ENCODE results near the gene CKMT1B. TPM values are rescaled to one million over a fixed set of nuclear protein-coding genes. Genes with fewer than 3 reads are reported as not detected.
A peak's percentile ranks its signal among the peaks of the same experiment; 100 is the strongest.
"Not testable (repeated sequence)": the region's sequence is repeated elsewhere in the genome, so short reads cannot be mapped to it uniquely, and the experiment has no call there.

The CKMT1B gene
- total RNA-seq: under 1 TPM in 1 of 3 donors, not detected in 2; 0.48 TPM

DNA sequence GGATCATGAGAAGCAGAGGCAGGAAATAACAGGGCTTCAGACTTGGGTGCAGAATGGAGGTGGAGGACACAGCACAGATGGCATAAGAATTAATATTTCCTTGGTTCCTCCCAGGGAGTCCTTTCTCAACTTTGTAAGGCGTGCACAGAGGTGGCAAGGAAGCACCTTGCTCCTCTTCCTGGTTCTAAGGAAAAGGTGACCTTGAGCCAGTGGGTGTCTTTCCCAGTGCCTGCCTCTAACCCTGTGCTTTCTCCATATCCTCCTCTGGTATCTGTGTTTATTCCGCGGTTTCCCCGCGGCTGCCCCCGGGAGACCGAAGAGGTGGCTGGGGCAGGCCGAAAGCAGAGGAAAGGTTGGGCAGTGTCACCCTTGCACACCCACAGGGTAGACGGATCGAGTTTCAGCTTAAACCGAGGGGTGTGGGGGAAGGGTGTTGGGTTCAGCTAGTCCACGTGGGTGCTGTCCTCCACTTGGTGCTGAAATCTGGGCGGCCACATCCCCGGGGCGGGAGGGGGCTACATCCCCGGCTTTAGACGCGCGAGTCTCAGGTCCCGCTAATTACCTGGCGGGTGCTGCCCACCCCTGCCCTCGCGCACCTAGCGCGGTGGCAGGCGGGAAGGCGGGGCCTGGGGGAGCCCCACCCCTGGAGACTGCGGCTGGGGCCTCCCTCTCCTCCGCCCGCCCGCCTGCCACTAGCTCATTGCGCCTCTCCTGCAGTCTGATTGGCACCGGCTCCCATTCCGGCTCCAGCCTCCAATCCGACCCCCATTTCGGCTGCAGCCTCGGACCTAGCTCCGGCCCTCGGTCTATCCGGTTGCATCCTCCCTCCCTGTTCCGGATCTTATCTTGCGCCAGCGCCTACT, at the start of gene CKMT1B:
CKMT1B (plus strand) TSS at position 700 of the 863 bp plus-strand sequence. CDS start 192 bp downstream, outside the sequence.
- H3K4me3 Mint-ChIP-seq; H3K36me3 Mint-ChIP-seq (ENCODE audit: insufficient read depth); DNase-seq; H3K9me3 Mint-ChIP-seq; H3K4me1 Mint-ChIP-seq (ENCODE audit: low read depth): not testable (repeated sequence)
- peak; percentile 51 for ATAC-seq
- H3K27me3 Mint-ChIP-seq (ENCODE audit: low read depth): peaks cover 14% of the 10 kb centered on the region

DNA sequence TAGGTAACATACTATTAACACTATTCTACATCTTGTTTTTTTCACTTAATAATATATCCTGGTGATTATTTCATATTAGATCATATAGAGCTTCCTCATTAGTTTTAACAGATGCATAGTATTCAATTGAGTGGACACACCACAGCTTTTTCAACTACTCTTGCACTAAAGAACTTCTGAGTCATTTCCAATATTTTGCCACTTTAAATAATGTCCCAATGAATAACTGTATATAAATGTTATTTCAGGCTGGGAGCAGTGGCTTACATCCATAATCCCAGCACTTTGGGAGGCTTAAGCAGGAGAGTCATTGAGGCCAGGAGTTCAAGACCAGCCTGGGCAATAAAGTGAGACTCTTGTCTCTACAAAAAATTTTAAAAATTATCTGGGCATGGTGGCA, 49.6 kb upstream of the CKMT1B start:
- no peak for ATAC-seq
- Mint-ChIP-seq H3K4me1 (ENCODE audit: low read depth) (peaks cover 3% of the 10 kb centered on the region), H3K4me3 (no peak overlapping the region), H3K9me3 (no peaks in the 10 kb centered on the region), H3K36me3 (ENCODE audit: insufficient read depth) (peaks cover 4% of the 10 kb centered on the region), H3K27me3 (ENCODE audit: low read depth) (no peaks in the 10 kb centered on the region)
- DNase-seq: no peak

DNA sequence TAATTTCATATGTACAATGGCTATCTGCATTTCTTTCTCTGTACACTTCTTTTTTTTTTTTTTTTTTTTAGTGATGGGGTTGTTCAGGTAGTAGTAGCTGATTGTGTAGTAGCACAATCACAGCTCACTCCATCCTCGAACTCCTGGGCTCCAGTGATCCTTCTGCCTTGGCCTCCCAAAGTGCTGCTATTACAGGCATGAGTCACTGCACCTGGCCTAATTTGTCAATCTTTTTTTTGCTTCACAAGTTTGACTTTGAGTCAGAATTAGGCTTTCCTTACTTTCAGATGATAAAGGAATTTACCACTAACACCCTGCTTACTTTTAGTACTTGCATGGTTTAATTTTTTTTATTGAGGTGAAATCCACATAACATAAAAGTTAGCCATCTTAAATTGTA, 48.4 kb upstream of the CKMT1B start:
- DNase-seq: no peak
- Mint-ChIP-seq H3K4me3 (no peak overlapping the region), H3K27me3 (ENCODE audit: low read depth) (no peaks in the 10 kb centered on the region), H3K36me3 (ENCODE audit: insufficient read depth) (peaks cover 5% of the 10 kb centered on the region), H3K9me3 (no peaks in the 10 kb centered on the region), H3K4me1 (ENCODE audit: low read depth) (peaks cover 3% of the 10 kb centered on the region)
- ATAC-seq: no peak

DNA sequence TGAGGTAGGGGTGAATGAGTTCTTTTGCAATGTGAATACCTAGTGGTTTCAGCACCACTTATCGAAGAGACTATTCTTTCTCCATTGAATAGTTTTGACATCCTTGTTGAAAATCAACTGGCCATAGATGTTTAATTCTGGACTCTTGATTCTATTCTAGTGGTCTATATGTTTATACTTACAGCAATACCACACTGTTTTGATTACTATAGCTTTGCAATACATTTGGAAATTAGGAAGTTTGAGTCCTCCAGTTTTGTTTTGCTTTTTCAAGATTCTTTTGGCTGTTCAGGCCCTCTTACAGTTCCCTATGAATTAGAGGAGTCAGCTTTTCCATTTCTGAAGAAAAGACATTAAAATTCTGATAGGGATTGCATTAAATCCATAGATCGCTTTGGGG, 46.3 kb upstream of the CKMT1B start:
- Mint-ChIP-seq H3K4me1 (ENCODE audit: low read depth) (no peaks in the 10 kb centered on the region), H3K36me3 (ENCODE audit: insufficient read depth) (peaks cover 12% of the 10 kb centered on the region), H3K9me3 (no peaks in the 10 kb centered on the region), H3K4me3 (no peak overlapping the region), H3K27me3 (ENCODE audit: low read depth) (no peaks in the 10 kb centered on the region)
- DNase-seq: no peak
- ATAC-seq: no peak

DNA sequence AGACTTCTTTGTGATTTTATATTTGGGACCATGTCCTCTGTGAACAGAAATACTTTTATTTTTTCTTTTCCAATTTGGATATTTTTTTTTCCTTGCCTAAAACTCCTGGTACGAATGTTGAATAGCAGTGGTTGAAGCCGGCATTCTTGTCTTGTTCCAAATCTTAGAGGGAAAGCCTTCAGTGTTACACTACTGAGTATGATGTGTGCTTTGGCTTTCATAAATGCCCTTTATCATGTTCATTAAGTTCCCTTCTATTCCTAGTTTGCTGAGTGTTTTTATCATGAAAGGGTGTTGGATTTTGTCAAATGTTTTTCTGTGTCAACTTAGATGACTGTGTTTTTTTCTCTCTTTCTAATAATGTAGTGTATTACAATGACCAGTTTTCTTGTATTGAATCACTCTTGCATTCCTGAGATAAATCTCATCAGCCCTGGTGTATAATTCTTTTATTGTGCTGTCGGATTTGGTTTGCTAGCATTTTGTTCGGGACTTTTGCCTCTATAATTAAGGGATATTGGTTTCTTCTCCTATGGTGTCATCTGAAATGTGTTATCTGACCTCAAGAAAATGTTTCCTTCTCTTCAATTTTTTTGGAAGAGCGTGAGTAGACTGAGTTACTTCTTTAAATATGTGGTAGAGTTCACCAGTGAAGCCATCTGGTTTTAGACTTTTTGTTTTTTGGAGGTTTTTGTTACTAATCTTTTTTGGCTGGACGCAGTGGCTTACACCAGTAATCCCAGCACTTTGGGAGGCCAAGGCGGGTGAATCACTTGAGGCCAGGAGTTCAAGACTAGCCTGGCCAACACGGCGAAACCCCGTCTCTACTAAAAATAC, 43.1 kb upstream of the CKMT1B start:
- ATAC-seq (no peak), DNase-seq (no peak)
- Mint-ChIP-seq H3K36me3 (ENCODE audit: insufficient read depth) (peaks cover 16% of the 10 kb centered on the region), H3K4me3 (no peak overlapping the region), H3K27me3 (ENCODE audit: low read depth) (no peaks in the 10 kb centered on the region), H3K4me1 (ENCODE audit: low read depth) (no peaks in the 10 kb centered on the region), H3K9me3 (no peaks in the 10 kb centered on the region)

DNA sequence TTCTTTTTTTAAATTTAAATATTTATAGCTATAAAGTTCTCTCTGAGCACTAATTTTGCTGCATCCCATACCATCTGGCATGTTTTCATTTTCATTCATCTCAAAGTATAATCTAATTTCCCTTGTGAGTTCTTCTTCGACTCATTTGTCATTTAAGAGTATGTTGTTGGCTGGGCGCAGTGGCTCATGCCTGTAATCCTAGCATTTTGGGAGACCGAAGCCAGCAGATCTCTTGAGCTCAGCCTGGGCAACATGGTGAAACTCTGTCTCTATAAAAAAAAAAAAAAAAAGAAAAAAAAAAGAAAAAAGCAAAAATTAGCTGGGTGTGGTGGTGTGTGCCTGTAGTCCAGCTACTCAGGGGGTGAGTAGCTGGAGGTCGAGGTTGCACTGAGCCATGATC, 41.6 kb upstream of the CKMT1B start:
- ATAC-seq (no peak), DNase-seq (no peak)

DNA sequence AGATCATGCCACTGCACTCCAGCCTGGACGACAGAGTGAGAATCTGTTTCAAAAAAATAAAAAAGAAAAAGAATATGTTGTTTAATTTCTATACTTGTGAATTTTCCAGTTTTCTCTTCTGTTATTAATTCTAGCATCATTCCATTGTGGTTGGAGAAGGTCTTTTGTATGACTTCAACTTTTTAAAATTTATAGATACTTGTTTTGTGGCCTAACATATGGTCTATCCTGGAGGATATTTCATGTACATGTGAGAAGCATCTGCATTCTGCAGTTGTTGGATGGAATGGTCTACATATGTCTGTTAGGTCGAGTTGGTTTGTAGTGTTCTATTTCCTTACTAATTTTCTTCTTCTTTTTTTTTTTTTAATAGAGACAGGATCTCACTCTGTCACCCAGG, 40.8 kb upstream of the CKMT1B start:
- ATAC-seq (no peak), DNase-seq (no peak)
- H3K9me3 Mint-ChIP-seq: no peaks in the 10 kb centered on the region
- no peaks in the 10 kb centered on the region for H3K4me1 Mint-ChIP-seq (ENCODE audit: low read depth)
- no peaks in the 10 kb centered on the region for H3K27me3 Mint-ChIP-seq (ENCODE audit: low read depth)
- H3K36me3 Mint-ChIP-seq (ENCODE audit: insufficient read depth): peaks cover 19% of the 10 kb centered on the region
- H3K4me3 Mint-ChIP-seq: no peak overlapping the region

More for the DNA sequence above, 41.6 kb upstream of the CKMT1B start:
- H3K27me3 Mint-ChIP-seq (ENCODE audit: low read depth): no peaks in the 10 kb centered on the region
- no peaks in the 10 kb centered on the region for H3K4me1 Mint-ChIP-seq (ENCODE audit: low read depth)
- peaks cover 16% of the 10 kb centered on the region for H3K36me3 Mint-ChIP-seq (ENCODE audit: insufficient read depth)
- H3K4me3 Mint-ChIP-seq: no peak overlapping the region
- H3K9me3 Mint-ChIP-seq: no peaks in the 10 kb centered on the region

DNA sequence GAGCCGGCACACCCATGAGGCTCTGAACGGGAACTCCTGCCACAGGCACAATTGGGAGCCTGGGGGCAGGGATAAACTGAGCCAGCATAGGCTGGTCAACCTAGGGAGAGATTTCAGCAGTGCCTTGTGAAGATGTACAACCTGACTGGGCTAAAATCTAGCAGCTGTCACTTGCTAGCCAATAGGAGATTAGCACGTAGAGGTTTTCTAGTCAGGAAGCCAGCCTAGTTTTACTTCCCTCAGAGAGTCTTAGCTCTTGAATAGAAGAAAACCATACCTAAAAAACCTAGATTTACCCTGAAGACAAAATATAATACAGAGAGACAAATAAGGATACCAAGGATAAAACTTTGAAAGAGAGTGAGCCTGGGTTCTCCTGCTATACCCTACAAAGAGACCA, 31.1 kb upstream of the CKMT1B start:
- H3K27me3 Mint-ChIP-seq (ENCODE audit: low read depth); ATAC-seq; H3K36me3 Mint-ChIP-seq (ENCODE audit: insufficient read depth); H3K4me1 Mint-ChIP-seq (ENCODE audit: low read depth); DNase-seq; H3K4me3 Mint-ChIP-seq; H3K9me3 Mint-ChIP-seq: not testable (repeated sequence)

DNA sequence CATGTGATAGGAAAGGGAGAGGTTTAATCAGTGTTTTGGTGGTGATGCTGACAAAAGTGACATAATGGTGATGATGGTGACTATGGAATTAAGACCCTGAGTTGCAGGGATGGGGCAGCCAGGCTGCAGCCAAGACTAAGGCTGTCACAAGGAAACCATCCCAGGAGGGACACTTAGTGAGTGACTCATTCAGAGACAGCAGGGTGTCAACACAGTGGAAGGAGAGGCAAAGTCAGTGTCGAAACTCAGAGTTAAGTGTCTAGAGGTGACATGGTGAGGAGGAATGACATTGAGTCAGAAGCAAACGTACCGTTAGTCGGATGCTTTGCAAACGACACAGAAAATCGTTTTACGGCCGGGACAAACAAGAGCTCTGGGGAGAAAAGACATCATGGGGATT, 30.0 kb upstream of the CKMT1B start:
- not testable (repeated sequence) for H3K4me3 Mint-ChIP-seq; H3K4me1 Mint-ChIP-seq (ENCODE audit: low read depth); ATAC-seq; DNase-seq; H3K27me3 Mint-ChIP-seq (ENCODE audit: low read depth); H3K9me3 Mint-ChIP-seq; H3K36me3 Mint-ChIP-seq (ENCODE audit: insufficient read depth)

DNA sequence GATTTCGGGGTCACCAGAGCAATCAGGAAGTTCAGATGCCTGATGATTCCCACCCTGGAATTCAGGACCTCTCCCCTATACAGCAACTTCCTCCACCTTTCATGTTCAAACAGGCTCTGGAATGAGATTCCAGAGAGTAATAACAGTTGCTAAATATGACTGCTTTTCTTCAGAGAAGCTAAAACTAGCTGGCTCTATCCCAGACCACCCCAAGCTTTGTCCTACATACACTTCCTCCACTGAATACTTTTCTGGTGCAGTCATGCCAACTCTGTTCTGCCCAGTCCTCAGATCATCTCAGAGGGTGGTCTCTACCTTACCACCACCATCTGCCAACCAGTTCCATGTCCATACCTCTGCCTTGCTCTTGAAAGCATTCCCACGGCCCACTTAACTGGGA, 27.2 kb upstream of the CKMT1B start:
- not testable (repeated sequence) for H3K36me3 Mint-ChIP-seq (ENCODE audit: insufficient read depth); ATAC-seq; H3K4me1 Mint-ChIP-seq (ENCODE audit: low read depth); DNase-seq; H3K27me3 Mint-ChIP-seq (ENCODE audit: low read depth); H3K4me3 Mint-ChIP-seq; H3K9me3 Mint-ChIP-seq

DNA sequence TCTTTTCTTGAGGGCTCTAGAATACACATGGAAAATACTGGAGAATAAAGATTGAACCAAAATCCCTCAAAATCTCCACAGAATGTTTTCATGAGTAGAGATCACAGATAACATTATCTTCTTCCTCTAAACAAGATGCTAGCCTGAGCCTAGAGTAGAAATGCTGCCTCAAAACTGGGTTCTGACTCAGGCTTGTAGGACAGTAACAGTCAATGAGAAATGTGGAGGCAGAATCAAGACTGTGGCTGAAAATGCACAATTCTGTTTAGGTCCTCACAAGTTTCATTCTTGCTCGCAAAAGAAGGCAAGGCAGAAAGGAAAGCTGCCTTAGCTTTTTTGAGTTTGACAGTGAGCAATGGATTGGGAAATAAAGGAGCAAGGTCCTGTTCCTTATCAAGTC, 19.2 kb upstream of the CKMT1B start:
- H3K36me3 Mint-ChIP-seq (ENCODE audit: insufficient read depth); H3K9me3 Mint-ChIP-seq; DNase-seq; H3K27me3 Mint-ChIP-seq (ENCODE audit: low read depth); H3K4me3 Mint-ChIP-seq; H3K4me1 Mint-ChIP-seq (ENCODE audit: low read depth): not testable (repeated sequence)
- ATAC-seq: peak in 1 of 2 donors; percentile 32

DNA sequence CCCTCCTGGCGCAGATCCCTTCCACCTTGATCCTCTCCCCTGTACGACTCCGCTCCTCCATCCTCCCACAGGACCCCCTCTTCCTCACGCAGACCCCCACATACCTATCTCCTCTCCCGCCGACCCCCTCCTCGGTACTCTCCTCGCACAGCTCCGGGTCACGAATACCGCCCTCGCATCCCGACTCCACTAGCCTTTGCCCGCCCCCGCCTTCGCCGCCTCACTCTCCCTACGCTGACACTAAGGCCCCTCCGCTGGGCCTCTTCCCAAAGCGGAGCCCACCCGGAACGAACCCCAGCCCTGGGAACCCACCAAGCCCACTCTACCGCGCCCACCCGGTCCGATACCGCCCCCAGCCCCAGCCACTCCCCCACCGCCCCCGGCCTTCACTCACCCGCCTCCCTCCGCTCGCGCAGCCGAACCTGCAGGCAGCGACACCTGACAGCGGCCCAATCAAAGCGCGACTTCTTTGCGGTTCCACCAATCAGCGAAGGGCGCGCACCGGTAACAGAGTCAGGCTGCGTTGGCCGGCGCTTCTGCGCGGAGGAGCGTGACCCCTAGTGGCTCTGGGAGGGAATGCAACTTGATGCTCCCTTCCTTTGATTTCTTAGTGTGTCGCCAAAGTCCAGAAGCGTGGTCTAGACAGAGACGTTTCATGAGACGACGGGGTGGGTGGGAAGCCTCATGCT, 3.9 kb upstream of the CKMT1B start, which contains the start of gene PPIP5K1:
PPIP5K1 (minus strand) TSS at position 431 of the 689 bp plus-strand sequence. CDS start 5,704 bp downstream, outside the sequence.
- H3K36me3 Mint-ChIP-seq (ENCODE audit: insufficient read depth); H3K27me3 Mint-ChIP-seq (ENCODE audit: low read depth); H3K9me3 Mint-ChIP-seq; DNase-seq; H3K4me3 Mint-ChIP-seq; H3K4me1 Mint-ChIP-seq (ENCODE audit: low read depth): not testable (repeated sequence)
- peak; percentile 98 to 99 for ATAC-seq

DNA sequence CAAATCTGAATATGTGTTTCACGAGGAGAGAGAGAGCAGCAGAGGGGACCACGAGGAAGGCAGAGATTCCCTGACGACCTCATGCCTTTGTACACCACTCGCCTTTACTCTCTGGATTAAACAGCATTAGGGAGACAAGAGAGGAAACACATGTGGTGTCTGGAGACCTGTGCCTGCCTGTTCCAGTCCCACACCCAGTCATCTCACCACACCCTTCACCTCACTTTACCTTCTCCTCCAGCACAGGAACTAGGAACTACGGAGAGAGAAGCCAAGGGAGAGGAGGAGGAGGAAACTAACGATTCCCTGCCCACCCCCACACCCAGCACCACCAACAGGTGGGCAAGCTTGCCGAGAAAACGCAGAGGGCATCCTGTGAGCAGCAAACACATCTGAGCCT, 986 bp upstream of the CKMT1B start:
- not testable (repeated sequence) for DNase-seq; H3K36me3 Mint-ChIP-seq (ENCODE audit: insufficient read depth); H3K4me3 Mint-ChIP-seq; H3K4me1 Mint-ChIP-seq (ENCODE audit: low read depth); ATAC-seq; H3K9me3 Mint-ChIP-seq
- H3K27me3 Mint-ChIP-seq (ENCODE audit: low read depth): peaks cover 11% of the 10 kb centered on the region

DNA sequence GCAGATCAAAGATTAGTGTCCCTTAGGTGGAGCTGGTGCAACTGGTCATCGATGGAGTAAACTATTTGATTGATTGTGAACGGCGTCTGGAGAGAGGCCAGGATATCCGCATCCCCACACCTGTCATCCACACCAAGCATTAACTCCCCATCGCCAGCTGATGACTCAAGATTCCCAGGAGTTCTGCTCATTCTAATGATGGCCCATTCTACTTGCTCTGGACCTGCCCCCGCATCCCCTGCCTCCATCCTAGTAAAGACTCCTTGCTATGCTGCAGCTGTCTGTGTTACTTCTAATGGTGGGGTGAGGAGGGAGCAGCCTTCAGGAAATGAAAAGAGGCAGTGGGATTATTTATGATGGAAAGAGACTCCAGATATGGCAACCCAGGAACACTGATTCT, 5.3 kb downstream of the CKMT1B start:
- not testable (repeated sequence) for H3K4me3 Mint-ChIP-seq; ATAC-seq; H3K9me3 Mint-ChIP-seq; DNase-seq; H3K4me1 Mint-ChIP-seq (ENCODE audit: low read depth); H3K36me3 Mint-ChIP-seq (ENCODE audit: insufficient read depth)
- H3K27me3 Mint-ChIP-seq (ENCODE audit: low read depth): peaks cover 28% of the 10 kb centered on the region

All from activated T-cell treated with anti-CD3 and anti-CD28 coated beads, Interleukin-2, amount 50 U/mL, for 4 hours (primary cell).